ENCODE results near the gene LCP1.
"Not testable (repeated sequence)": the region's sequence is repeated elsewhere in the genome, so short reads cannot be mapped to it uniquely, and the experiment has no call there.

The LCP1 gene

GRCh38 chr13:46181377-46181839, 569 bp downstream of the LCP1 start:
- no peak for DNase-seq

- no peak for DNase-seq
Observed at GRCh38 chr13:46179969-46180763, 1.8 kb downstream of the LCP1 start.

GRCh38 chr13:46179491-46179908, 2.5 kb downstream of the LCP1 start:
- DNase-seq: peak; percentile 62

- no peak for DNase-seq
Observed at GRCh38 chr13:46178821-46179220, 3.2 kb downstream of the LCP1 start.

- DNase-seq: no peak
Observed at GRCh38 chr13:46178143-46178542, 3.8 kb downstream of the LCP1 start.

- DNase-seq: peak; percentile 42
Observed at GRCh38 chr13:46176756-46177155, 5.2 kb downstream of the LCP1 start.

GRCh38 chr13:46173656-46174055, 8.3 kb downstream of the LCP1 start:
- no peak for DNase-seq

- DNase-seq: peak; percentile 42
Observed at GRCh38 chr13:46172531-46172991, 9.4 kb downstream of the LCP1 start.

GRCh38 chr13:46171739-46172138, 10.2 kb downstream of the LCP1 start:
- no peak for DNase-seq

GRCh38 chr13:46171217-46171616, 10.8 kb downstream of the LCP1 start:
- no peak for DNase-seq

- DNase-seq: no peak
Observed at GRCh38 chr13:46170687-46171086, 11.3 kb downstream of the LCP1 start.

GRCh38 chr13:46170268-46170667, 11.7 kb downstream of the LCP1 start:
- peak; percentile 61 for DNase-seq

- no peak for DNase-seq
Observed at GRCh38 chr13:46169758-46170157, 12.2 kb downstream of the LCP1 start.

GRCh38 chr13:46168783-46169182, 13.2 kb downstream of the LCP1 start:
- DNase-seq: no peak

- no peak for DNase-seq
Observed at GRCh38 chr13:46168341-46168740, 13.6 kb downstream of the LCP1 start.

- DNase-seq: no peak
Observed at GRCh38 chr13:46166947-46167610, 14.9 kb downstream of the LCP1 start.

GRCh38 chr13:46166224-46166584, 15.8 kb downstream of the LCP1 start:
- DNase-seq: no peak

GRCh38 chr13:46165485-46166223, 16.3 kb downstream of the LCP1 start:
- peak; percentile 18 for DNase-seq

- no peak for DNase-seq
Observed at GRCh38 chr13:46164661-46165060, 17.3 kb downstream of the LCP1 start.

GRCh38 chr13:46162741-46163140, 19.2 kb downstream of the LCP1 start:
- not testable (repeated sequence) for DNase-seq

- peak; percentile 55 for DNase-seq
Observed at GRCh38 chr13:46160471-46161066, 21.4 kb downstream of the LCP1 start.

GRCh38 chr13:46160065-46160464, 21.9 kb downstream of the LCP1 start:
- no peak for DNase-seq

GRCh38 chr13:46158983-46159382, 23.0 kb downstream of the LCP1 start:
- DNase-seq: no peak

Data from RPMI8226 (cell line).